ENCODE measurements around the gene GOLGA3.

GRCh38 chr12:132736378-132736777 lies 92.3 kb downstream of the GOLGA3 start:
- TF ChIP-seq BHLHE40 (IDR thresholded peaks at IDR 0.05; ENCODE audit: borderline replicate concordance) (no peak), NFRKB (IDR thresholded peaks at IDR 0.05) (no peak), FOXK2 (IDR thresholded peaks at IDR 0.05) (no peak), FOXM1 (IDR thresholded peaks at IDR 0.05; ENCODE audit: borderline replicate concordance) (no peak)

Measured in HEK293T (cell line).